Dedifferentiated amniotic fluid mesenchymal stem cell (primary cell): Measurements from ENCODE around the gene PTPRN2.
"Not testable (repeated sequence)": the region's sequence is repeated elsewhere in the genome, so short reads cannot be mapped to it uniquely, and the experiment has no call there.

ENCODE experiments used
- DNase-seq: peaks from one replicate; pipeline ENCODE4 v3.0.0-alpha.2; 2016; ENCODE audit errors: extremely low spot score

Gene PTPRN2

DNA sequence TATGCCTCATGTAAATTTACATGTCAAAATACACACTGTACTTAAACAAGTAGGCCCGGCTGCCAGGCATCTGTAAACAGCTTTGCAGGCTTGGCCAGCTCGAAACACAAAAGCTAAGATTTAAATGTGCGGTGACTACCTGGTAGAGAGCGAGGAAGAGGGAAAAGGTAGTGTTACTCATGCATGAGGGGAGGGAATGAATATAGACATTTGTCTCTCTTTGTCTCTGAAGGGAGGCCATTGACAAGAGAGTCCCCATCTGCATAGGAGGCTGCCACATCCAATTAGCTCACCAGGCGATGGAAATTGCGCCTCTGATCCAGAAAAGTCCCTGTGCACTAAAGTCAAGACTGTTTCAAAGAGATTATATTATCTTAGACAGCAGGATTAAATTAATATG lies 535.8 kb downstream of the PTPRN2 start:
- no peak for DNase-seq

DNA sequence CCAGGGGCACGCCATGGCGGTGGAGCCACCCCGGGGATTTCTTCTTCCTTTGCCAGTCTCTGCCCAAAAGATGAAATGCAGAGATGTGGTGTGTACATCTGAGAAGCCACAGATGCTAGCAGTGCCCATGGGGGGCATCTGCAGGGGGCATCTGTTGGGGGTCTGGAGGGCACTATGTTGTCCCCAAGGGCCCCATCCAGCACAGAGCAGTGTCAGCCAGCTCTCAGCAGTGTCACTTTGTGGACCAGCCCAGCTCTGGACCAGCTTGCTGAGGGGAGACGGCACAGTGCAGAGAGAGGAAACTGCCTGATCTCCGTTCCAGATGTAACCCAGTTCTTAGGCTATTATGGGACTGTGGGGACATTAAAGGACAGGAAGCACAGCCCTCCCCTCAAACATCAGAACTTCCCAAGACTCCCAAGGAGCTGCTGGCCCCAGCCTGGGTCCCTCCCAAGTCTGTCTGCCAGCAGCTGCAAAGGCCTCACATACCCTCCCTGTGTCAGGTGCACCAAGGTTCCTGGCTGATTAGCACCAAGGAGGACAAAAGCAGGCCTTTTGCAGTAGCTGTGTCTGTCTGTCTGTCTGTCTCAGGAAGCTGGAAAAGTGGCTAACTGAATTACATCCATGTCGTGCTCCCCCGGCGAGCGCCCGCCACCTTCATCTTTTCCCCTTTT lies 536.5 kb downstream of the PTPRN2 start:
- DNase-seq = no peak

- DNase-seq = no peak
Observed at GRCh38 chr7:158050441-158050977, 537.1 kb downstream of the PTPRN2 start.

- DNase-seq = no peak
Observed at GRCh38 chr7:158049271-158049670, 538.4 kb downstream of the PTPRN2 start.

DNA sequence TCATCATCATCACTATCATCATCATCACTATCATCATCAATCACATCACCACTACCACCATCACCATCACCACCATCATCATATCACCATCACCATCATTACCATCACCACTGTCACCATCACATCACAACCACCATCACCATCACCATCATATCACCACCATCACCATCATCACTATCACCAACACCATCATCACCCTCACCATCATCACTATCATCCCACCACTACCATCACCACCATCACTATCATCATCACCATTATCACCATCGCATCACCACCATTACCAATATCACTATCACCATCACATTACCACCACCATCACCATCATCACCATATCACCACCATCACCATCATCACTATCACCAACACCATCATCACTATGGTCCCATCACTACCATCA lies 539.1 kb downstream of the PTPRN2 start:
- no peak for DNase-seq

- DNase-seq = no peak
Observed at GRCh38 chr7:158047391-158048059, 540.1 kb downstream of the PTPRN2 start.

DNA sequence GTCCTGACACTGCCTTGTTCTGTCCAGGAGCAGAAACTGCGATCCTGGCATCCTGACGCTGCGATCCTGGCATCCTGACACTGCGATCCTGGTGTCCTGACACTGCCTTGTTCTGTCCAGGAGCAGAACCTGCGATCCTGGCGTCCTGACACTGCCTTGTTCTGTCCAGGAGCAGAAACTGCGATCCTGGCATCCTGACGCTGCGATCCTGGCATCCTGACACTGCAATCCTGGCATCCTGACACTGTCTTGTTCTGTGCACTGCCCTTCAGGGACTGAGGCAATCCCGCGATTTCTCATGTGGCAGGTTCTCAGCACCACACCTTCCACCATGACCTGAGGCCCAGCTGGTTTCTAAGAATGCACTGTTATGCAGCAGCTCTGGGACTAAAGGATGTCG lies 541.4 kb downstream of the PTPRN2 start:
- not testable (repeated sequence) for DNase-seq

DNA sequence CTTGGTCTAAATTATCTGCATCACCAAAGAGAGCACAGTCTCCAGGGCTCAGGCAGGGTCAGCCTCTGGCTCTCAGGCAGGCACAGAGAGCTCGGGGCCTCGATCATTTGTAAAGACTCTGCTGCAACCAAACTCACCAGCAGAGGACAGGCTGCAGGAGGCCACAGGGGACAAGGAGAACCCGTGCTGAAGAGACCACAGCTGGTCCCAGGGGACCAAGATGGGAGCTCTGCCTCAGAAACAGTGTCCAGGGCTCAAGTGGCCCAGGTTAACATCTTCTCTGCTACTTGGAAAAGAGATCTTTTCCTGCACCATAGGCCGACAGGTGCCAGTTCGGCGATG lies 543.2 kb downstream of the PTPRN2 start:
- DNase-seq = no peak

GRCh38 chr7:158043551-158044481 lies 543.8 kb downstream of the PTPRN2 start:
- no peak for DNase-seq

DNA sequence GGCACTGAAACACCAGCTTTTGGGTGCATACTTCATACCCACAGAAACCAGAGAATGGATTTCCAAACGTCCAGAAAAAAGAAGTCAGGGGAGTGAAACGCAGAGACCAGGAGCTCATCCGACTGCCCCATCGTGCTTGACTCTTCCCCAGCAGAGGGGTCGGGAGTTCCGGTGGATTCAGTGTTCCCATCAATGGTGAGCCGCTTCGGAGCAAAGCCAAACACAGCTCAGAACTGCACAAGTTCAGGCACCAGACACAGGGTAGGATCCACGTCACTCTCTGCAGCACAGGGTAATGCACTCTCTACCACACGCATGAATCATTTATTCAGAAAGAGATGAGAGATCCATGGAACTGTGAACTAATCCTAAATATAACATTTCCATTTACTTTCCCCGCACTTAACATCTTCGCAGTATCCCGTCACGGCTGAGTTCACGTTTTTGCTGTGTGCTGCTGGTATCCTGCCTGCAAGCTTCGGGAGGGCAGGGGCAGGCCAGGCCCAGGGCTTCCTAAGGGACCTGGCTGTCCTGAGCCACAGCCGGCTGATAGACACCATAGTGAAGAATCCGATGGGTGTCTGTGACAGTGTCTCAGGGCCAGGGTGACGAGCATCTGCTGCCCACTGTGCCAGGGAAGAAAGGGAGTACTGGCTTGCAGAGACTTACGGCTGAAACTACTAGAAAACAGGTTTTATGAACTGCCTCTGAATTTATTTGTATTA lies 545.3 kb downstream of the PTPRN2 start:
- DNase-seq = no peak

DNA sequence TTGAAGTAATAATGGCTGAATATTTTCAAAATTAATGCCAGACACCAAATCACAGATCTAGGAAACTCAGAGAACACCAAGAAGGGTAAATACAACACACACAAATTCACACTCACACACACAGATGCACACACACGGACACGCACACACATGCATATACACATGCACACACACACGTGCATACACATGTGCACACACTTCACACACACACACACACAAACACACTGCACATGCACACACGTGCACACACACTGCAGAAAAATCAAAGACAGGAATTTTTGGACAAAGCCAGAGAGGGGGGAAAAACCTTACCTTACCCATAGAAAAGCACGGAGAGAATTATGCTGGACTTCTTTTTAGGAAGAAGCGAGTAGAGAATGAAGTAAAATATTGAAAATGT lies 547.4 kb downstream of the PTPRN2 start:
- DNase-seq = no peak

DNA sequence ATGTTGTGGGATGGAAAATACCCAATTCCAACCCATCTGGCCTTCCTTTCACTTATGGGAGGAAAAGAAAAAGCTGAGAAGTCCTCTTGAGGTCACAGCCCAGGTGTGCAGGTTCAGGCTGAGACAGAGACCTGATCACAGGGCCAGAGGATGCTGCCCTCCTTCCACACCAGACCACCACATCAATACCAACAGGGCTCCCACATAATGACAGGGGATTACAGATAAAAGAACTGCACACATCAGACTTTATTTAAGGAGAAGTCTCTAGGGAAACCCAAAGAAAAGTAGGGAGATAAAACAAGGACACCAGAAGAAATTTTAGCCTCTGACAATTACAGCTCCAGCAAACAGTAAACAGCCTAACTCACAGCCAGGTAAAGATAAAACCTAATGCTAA lies 548.4 kb downstream of the PTPRN2 start:
- no peak for DNase-seq

GRCh38 chr7:158037211-158037610 lies 550.4 kb downstream of the PTPRN2 start:
- no peak for DNase-seq

- DNase-seq = no peak
Observed at GRCh38 chr7:158035343-158035742, 552.3 kb downstream of the PTPRN2 start.

- DNase-seq = no peak
Observed at GRCh38 chr7:158034571-158034970, 553.1 kb downstream of the PTPRN2 start.

DNA sequence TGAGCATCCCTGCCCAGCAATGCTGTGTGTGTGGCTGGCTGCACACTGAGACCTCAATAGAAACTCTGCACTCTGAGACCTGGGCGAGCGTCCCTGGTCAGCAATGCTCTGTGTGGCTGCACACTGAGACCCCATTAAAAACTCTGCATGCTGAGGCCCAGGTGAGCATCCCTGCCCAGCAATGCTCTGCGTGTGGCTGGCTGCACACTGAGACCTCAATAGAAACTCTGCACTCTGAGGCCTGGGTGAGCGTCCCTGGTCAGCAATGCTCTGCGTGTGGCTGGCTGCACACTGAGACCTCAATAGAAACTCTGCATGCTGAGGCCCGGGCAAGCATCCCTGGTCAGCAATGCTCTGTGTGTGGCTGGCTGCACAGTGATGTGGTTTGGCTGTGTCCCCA lies 553.7 kb downstream of the PTPRN2 start:
- DNase-seq = not testable (repeated sequence)

DNA sequence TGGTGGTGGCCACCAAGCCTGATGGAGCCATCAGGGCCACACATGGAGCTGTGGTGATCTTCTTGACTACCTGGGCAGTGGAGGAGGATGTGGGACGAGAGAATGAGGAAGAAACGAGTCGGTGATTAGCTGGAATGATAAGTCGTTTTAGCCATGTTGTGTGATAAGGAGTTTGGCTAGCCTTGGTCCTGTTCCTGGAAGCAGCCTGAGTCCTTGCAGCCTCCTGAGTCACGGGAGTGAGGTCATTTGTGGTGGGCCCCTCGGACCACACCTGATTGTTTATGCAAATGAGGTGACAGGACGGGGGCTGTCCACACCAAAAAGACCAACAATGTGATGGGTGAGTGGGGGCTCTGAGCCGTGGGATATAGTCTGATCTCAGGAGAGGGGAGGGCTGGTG lies 554.4 kb downstream of the PTPRN2 start:
- no peak for DNase-seq

GRCh38 chr7:158032561-158033115 lies 555.0 kb downstream of the PTPRN2 start:
- no peak for DNase-seq

- no peak for DNase-seq
Observed at GRCh38 chr7:158031867-158032308, 555.7 kb downstream of the PTPRN2 start.

- DNase-seq = no peak
Observed at GRCh38 chr7:158030566-158030965, 557.1 kb downstream of the PTPRN2 start.

GRCh38 chr7:158030071-158030470 lies 557.6 kb downstream of the PTPRN2 start:
- DNase-seq = no peak
